ENCODE data around the gene ROBO2. TPM values are rescaled to one million over a fixed set of nuclear protein-coding genes. Genes with fewer than 3 reads are reported as not detected.

The ROBO2 gene
- total and polyA plus RNA-seq, 2 donors from 2014 or later: 1.3 to 1.6 TPM

DNA sequence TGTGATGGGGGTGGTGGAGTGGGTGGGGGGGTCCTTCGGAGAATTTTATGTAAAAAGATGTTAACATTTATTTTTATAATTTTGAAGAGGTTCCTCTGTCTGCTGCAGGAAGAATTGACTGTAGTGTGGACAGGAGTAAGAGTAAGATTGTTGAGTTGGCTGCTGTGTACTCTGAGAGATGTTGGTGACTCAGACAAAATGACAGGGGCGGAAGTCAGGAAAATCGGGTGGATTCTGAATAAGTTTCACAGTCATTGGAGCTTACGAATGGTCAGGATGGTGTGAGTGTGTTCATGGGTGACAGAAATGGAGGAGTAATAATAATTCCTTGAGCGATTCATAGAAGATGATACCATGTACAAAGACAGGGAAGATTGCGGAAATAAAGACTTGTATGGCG, 420.0 kb downstream of the ROBO2 start:
- Histone ChIP-seq H3K4me1 (ENCODE audit: control insufficient read depth in 2 of 3, insufficient read depth in 2 of 3, low read depth in 1 of 3, low read length in 3 of 3) (no peaks in the 10 kb centered on the region), H3K36me3 (ENCODE audit: control insufficient read depth in 2 of 3, insufficient read depth in 3 of 3, low read length in 3 of 3) (no peaks in the 10 kb centered on the region), H3K9me3 (ENCODE audit: control insufficient read depth in 2 of 3, insufficient read depth in 1 of 3, low read length in 3 of 3) (no peaks in the 10 kb centered on the region), H3K9ac (ENCODE audit: low read length in 3 of 3) (no peak overlapping the region), H3K27ac (ENCODE audit: low read depth in 2 of 2, low read length in 2 of 2) (no peak overlapping the region), H3K4me3 (ENCODE audit: low read length in 3 of 3) (no peak overlapping the region), H3K27me3 (ENCODE audit: control insufficient read depth, insufficient read depth, low read length) (no peaks in the 10 kb centered on the region)
- TF ChIP-seq, protein P1, sequence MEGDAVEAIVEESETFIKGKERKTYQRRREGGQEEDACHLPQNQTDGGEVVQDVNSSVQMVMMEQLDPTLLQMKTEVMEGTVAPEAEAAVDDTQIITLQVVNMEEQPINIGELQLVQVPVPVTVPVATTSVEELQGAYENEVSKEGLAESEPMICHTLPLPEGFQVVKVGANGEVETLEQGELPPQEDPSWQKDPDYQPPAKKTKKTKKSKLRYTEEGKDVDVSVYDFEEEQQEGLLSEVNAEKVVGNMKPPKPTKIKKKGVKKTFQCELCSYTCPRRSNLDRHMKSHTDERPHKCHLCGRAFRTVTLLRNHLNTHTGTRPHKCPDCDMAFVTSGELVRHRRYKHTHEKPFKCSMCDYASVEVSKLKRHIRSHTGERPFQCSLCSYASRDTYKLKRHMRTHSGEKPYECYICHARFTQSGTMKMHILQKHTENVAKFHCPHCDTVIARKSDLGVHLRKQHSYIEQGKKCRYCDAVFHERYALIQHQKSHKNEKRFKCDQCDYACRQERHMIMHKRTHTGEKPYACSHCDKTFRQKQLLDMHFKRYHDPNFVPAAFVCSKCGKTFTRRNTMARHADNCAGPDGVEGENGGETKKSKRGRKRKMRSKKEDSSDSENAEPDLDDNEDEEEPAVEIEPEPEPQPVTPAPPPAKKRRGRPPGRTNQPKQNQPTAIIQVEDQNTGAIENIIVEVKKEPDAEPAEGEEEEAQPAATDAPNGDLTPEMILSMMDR (IDR thresholded peaks at IDR 0.05; ENCODE audit: borderline replicate concordance, extremely low read depth, insufficient read depth): no peak
- intact Hi-C loops (cut with DNase I): no loop called here
- DNase-seq: no peak
- FAIRE-seq: no peak

DNA sequence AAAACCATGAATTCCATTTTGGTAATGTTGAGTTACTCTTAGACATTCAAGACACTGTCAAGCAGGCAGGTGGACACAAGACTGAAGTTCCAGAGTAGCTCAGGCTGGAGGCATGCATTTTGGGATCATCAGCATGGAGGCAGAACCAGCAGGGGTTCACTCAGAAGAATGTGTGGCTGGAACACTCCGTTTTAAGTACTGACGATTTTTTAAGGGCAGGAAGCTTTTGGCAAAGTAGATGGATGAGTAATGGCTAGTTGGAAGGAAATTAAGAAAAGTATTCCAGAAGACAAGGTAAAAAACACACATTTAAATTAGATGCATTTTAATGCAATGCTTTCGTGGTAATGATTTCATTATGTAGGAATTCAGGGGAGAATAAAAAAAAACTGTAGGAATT, 420.4 kb downstream of the ROBO2 start:
- TF ChIP-seq, protein P1 (IDR thresholded peaks at IDR 0.05; ENCODE audit: borderline replicate concordance, extremely low read depth, insufficient read depth): no peak
- no peak overlapping the region for H3K4me3 ChIP-seq (ENCODE audit: low read length in 3 of 3)
- H3K27me3 ChIP-seq (ENCODE audit: control insufficient read depth, insufficient read depth, low read length): no peaks in the 10 kb centered on the region
- intact Hi-C loops (cut with DNase I): no loop called here
- no peaks in the 10 kb centered on the region for H3K36me3 ChIP-seq (ENCODE audit: control insufficient read depth in 2 of 3, insufficient read depth in 3 of 3, low read length in 3 of 3)
- no peak overlapping the region for H3K9ac ChIP-seq (ENCODE audit: low read length in 3 of 3)
- DNase-seq: no peak
- H3K27ac ChIP-seq (ENCODE audit: low read depth in 2 of 2, low read length in 2 of 2): no peak overlapping the region
- H3K4me1 ChIP-seq (ENCODE audit: control insufficient read depth in 2 of 3, insufficient read depth in 2 of 3, low read depth in 1 of 3, low read length in 3 of 3): no peaks in the 10 kb centered on the region
- H3K9me3 ChIP-seq (ENCODE audit: control insufficient read depth in 2 of 3, insufficient read depth in 1 of 3, low read length in 3 of 3): no peaks in the 10 kb centered on the region
- no peak for FAIRE-seq

DNA sequence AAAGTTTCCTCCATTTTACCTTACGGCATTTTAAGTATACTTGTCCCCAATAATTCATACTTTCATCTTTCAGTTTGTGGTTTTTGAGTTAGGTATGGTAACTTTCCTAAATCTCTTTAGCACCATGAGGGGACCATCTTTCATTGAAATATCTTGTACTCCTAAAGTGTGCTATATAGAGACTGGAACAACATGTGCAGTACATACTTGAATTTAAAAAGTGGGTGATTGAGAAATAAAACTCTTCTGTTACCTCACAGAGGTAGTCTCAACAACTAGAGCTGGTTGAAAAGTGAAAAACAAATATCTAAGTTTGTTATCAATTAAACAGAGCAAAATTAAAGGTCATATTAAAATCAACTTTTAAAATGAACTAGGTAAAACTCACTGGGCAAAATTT, 423.1 kb downstream of the ROBO2 start:
- no peaks in the 10 kb centered on the region for H3K36me3 ChIP-seq (ENCODE audit: control insufficient read depth in 2 of 3, insufficient read depth in 3 of 3, low read length in 3 of 3)
- no peak overlapping the region for H3K4me3 ChIP-seq (ENCODE audit: low read length in 3 of 3)
- H3K4me1 ChIP-seq (ENCODE audit: control insufficient read depth in 2 of 3, insufficient read depth in 2 of 3, low read depth in 1 of 3, low read length in 3 of 3): no peaks in the 10 kb centered on the region
- TF ChIP-seq, protein P1 (IDR thresholded peaks at IDR 0.05; ENCODE audit: borderline replicate concordance, extremely low read depth, insufficient read depth): no peak
- no peak for FAIRE-seq
- DNase-seq: peak in 1 of 5 donors; percentile 32
- no peaks in the 10 kb centered on the region for H3K27me3 ChIP-seq (ENCODE audit: control insufficient read depth, insufficient read depth, low read length)
- intact Hi-C loops (cut with DNase I): no loop called here
- no peaks in the 10 kb centered on the region for H3K9me3 ChIP-seq (ENCODE audit: control insufficient read depth in 2 of 3, insufficient read depth in 1 of 3, low read length in 3 of 3)
- H3K9ac ChIP-seq (ENCODE audit: low read length in 3 of 3): no peak overlapping the region
- H3K27ac ChIP-seq (ENCODE audit: low read depth in 2 of 2, low read length in 2 of 2): no peak overlapping the region

DNA sequence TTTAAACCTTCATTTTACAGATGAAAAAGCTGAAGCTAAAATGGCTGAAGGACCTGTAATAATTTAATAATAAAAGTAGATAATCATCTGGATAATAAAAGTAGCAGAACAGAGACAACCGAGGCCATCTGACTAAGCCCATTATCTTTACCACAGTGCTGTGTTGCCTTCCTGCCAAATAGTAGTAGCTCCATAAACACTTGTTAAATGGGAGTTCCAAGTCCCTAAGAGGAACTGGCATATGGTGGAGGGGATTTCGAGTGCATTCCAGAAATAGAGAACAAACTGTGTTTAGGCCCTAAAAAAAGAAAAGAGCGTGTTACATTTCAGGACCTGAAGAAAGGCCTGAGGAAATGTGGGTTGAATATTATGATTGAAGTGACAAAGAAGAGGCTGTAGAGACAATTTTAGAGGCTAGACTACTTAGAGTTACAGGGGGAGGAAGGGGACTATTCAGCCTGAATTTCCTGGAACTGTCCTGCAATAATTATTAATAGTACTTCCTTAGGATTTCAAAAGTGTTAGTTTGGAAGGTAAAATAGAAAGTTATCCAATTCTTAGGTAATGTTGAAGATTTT, 424.3 kb downstream of the ROBO2 start:
- Histone ChIP-seq H3K27ac (ENCODE audit: low read depth in 2 of 2, low read length in 2 of 2) (no peak overlapping the region), H3K36me3 (ENCODE audit: control insufficient read depth in 2 of 3, insufficient read depth in 3 of 3, low read length in 3 of 3) (no peaks in the 10 kb centered on the region), H3K4me1 (ENCODE audit: control insufficient read depth in 2 of 3, insufficient read depth in 2 of 3, low read depth in 1 of 3, low read length in 3 of 3) (peaks cover 0 to 11% (median 6%) of the 10 kb centered on the region in 3 donors), H3K27me3 (ENCODE audit: control insufficient read depth, insufficient read depth, low read length) (no peaks in the 10 kb centered on the region), H3K9ac (ENCODE audit: low read length in 3 of 3) (no peak overlapping the region), H3K4me3 (ENCODE audit: low read length in 3 of 3) (no peak overlapping the region), H3K9me3 (ENCODE audit: control insufficient read depth in 2 of 3, insufficient read depth in 1 of 3, low read length in 3 of 3) (no peaks in the 10 kb centered on the region)
- FAIRE-seq (no peak), DNase-seq (no peak)
- intact Hi-C loops (cut with DNase I): no loop called here
- TF ChIP-seq, protein P1 (IDR thresholded peaks at IDR 0.05; ENCODE audit: borderline replicate concordance, extremely low read depth, insufficient read depth): no peak
